Ovary (tissue), 3 donors: ENCODE data around the gene KLC3.

Experiments used
- EP300 ChIP-seq: sonication (generic); formaldehyde crosslinking; IDR thresholded peaks from one replicate; pipeline ENCODE4 v1.6.1; 2017; ENCODE audit warnings: antibody characterized with exemption
- POLR2A ChIP-seq: fragments of 450-650 bp; IDR thresholded peaks from one replicate; pipeline ENCODE4 v1.6.1; 2017; ENCODE audit warnings: antibody characterized with exemption, mild to moderate bottlenecking, moderate library complexity
- TF ChIP-seq, protein P1 (sequence below), 3 donors: fragments of 450-650 bp in 2 of 3; fragments of 200-600 bp in 1 of 3; IDR thresholded peaks; one replicate each; pipeline versions ENCODE4 v1.5.1 to v1.8.0; 2016 to 2022; ENCODE audit warnings: antibody characterized with exemption in 3 of 3, mild to moderate bottlenecking in 1 of 3
- donor health status: DM: no; HTN: no; CAD: no.

DNA sequence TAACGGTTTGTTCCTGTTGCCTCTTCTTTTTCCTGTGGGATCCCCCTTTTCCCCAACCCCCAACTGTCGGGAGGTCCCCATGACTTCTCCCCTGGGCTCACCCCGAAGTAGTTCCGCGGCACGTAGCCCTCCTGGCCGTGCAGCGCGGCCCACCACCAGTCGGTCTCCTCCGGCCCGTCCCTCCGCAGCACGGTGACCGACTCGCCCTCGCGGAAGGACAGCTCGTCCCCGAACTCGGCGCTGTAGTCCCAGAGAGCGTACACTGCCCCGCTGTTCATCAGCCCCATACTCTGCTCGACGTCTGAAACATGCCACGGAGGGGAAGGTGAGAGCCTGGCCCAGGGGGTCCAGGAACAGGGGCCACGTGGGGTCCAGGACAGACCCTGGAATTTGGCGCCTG is 41.9 kb downstream of the KLC3 start:
- no peak for TF ChIP-seq EP300
- TF ChIP-seq, protein P1, sequence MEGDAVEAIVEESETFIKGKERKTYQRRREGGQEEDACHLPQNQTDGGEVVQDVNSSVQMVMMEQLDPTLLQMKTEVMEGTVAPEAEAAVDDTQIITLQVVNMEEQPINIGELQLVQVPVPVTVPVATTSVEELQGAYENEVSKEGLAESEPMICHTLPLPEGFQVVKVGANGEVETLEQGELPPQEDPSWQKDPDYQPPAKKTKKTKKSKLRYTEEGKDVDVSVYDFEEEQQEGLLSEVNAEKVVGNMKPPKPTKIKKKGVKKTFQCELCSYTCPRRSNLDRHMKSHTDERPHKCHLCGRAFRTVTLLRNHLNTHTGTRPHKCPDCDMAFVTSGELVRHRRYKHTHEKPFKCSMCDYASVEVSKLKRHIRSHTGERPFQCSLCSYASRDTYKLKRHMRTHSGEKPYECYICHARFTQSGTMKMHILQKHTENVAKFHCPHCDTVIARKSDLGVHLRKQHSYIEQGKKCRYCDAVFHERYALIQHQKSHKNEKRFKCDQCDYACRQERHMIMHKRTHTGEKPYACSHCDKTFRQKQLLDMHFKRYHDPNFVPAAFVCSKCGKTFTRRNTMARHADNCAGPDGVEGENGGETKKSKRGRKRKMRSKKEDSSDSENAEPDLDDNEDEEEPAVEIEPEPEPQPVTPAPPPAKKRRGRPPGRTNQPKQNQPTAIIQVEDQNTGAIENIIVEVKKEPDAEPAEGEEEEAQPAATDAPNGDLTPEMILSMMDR (IDR thresholded peaks at IDR 0.05): no peak
- no peak for TF ChIP-seq POLR2A
